HCT116 (cell line): ENCODE results near the gene PPP1R37. TPM values are rescaled to one million over a fixed set of nuclear protein-coding genes. Genes with fewer than 3 reads are reported as not detected.
A peak's percentile ranks its signal among the peaks of the same experiment; 100 is the strongest.

ENCODE experiments used
- ATAC-seq: fragments of 200-7000 bp; cut with Tn5 transposase; 2 replicates; pipeline ENCODE4 v1.9.1; 2020; ENCODE audit warnings: mild to moderate bottlenecking, moderate library complexity
- BruUV-seq: library from RNA; stranded (reverse); fragments of 400-500 nt; replicated peaks from 2 replicates; lab custom pipeline; 2021; lab: Mats Ljungman, UMichigan
- CTCF ChIA-PET: fragments of 300-600 bp; sonication (Branson Sonifier 250); formaldehyde crosslinking; loops from one replicate; lab custom pipeline; 2021; ENCODE audit warnings: antibody characterized with exemption; lab: Charles Lee
- POLR2A ChIA-PET: fragments of 300-600, 350-600 bp; sonication (Branson Sonifier 250); formaldehyde crosslinking; loops from one replicate; lab custom pipeline; 2021; ENCODE audit warnings: antibody characterized with exemption; lab: Charles Lee
- RAD21 ChIA-PET, 2 experiments: fragments of 300-600 bp; sonication (Branson Sonifier 250); formaldehyde crosslinking; loops; one replicate each; lab custom pipeline; 2023; ENCODE audit warnings: low total read pairs in 2 of 2; ENCODE audit not compliant: uncharacterized antibody in 2 of 2, unreplicated experiment in 2 of 2, low non-redundant PET in 1 of 2; lab: Charles Lee
- DNase-seq: peaks from one replicate; pipeline ENCODE4 v3.0.0-alpha.2; 2010; ENCODE audit warnings: low read depth, low spot score
- H2AFZ ChIP-seq: fragments of 200-600 bp; shearing (Covaris generic), sonication (generic); 2 replicates; pipeline ENCODE4 v1.6.1; 2017; ENCODE audit warnings: low read depth, mixed run types, mixed read lengths, antibody characterized with exemption, low read length; ENCODE audit not compliant: poor library complexity, severe bottlenecking
- H3K27ac ChIP-seq: 2 replicates; pipeline ENCODE4 v1.5.1; 2012; ENCODE audit warnings: low read depth, low read length
- H3K27me3 ChIP-seq: fragments of 200-600 bp; sonication (generic); 2 replicates; pipeline ENCODE4 v1.6.1; 2016; ENCODE audit warnings: mixed run types, low read length, mixed read lengths; ENCODE audit not compliant: insufficient read depth
- H3K36me3 ChIP-seq, 2 experiments: fragments of 200-500 bp in 1 of 2; fragments of 200-600 bp in 1 of 2; sonication (Bioruptor generic) in 1 of 2; sonication (generic) in 1 of 2; 2 replicates each; pipeline versions ENCODE4 v1.5.1 to v1.6.1; 2014 to 2016; ENCODE audit warnings: low read length in 2 of 2, inconsistent platforms in 1 of 2, mixed read lengths in 1 of 2, mixed run types in 1 of 2; ENCODE audit not compliant: insufficient read depth in 2 of 2, control insufficient read depth in 1 of 2
- H3K4me1 ChIP-seq, 2 experiments: fragments of 200-600 bp in 1 of 2; sonication (generic) in 1 of 2; 2 replicates each; pipeline versions ENCODE4 v1.5.1 to v1.6.1; 2012 to 2017; ENCODE audit warnings: low read length in 2 of 2, inconsistent platforms in 1 of 2, mild to moderate bottlenecking in 1 of 2, mixed read lengths in 1 of 2, mixed run types in 1 of 2, moderate library complexity in 1 of 2; ENCODE audit not compliant: insufficient read depth in 2 of 2, control insufficient read depth in 1 of 2
- H3K4me2 ChIP-seq: fragments of 200-600 bp; sonication (generic); 2 replicates; pipeline ENCODE4 v1.6.1; 2017; ENCODE audit warnings: mixed run types, low read length, mixed read lengths
- H3K4me3 ChIP-seq, 2 experiments: fragments of 200-600 bp in 1 of 2; sonication (generic) in 1 of 2; replicated peaks in 1 of 2; 2 replicates each; pipeline ENCODE4 v1.5.1; 2011 to 2016; ENCODE audit warnings: low read length in 2 of 2, control low read depth in 1 of 2, low read depth in 1 of 2, mild to moderate bottlenecking in 1 of 2, mixed read lengths in 1 of 2, mixed run types in 1 of 2
- H3K79me2 ChIP-seq: fragments of 200-600 bp; sonication (generic); 2 replicates; pipeline ENCODE4 v1.6.1; 2017; ENCODE audit warnings: mild to moderate bottlenecking, mixed run types, low read length, moderate library complexity, mixed read lengths; ENCODE audit not compliant: insufficient read depth
- H3K9ac ChIP-seq: fragments of 200-600 bp; sonication (generic); 2 replicates; pipeline ENCODE4 v1.6.1; 2016; ENCODE audit warnings: low read length, mixed read lengths
- H3K9me2 ChIP-seq: fragments of 200-600 bp; sonication (generic), shearing (Covaris generic); 2 replicates; pipeline ENCODE4 v1.6.1; 2017; ENCODE audit warnings: mixed run types, mild to moderate bottlenecking, moderate library complexity; ENCODE audit not compliant: insufficient read depth
- H3K9me3 ChIP-seq, 2 experiments: fragments of 200-500 bp in 1 of 2; fragments of 200-600 bp in 1 of 2; sonication (Bioruptor generic) in 1 of 2; sonication (generic) in 1 of 2; 2 replicates each; pipeline ENCODE4 v1.6.1; 2014 to 2017; ENCODE audit warnings: low read length in 2 of 2, mixed read lengths in 2 of 2, inconsistent platforms in 1 of 2, low read depth in 1 of 2, mild to moderate bottlenecking in 1 of 2, mixed run types in 1 of 2, moderate library complexity in 1 of 2; ENCODE audit not compliant: control insufficient read depth in 1 of 2, insufficient read depth in 1 of 2
- H4K20me1 ChIP-seq: fragments of 200-600 bp; sonication (generic), shearing (Covaris generic); 2 replicates; pipeline ENCODE4 v1.6.1; 2017; ENCODE audit warnings: mixed run types, mild to moderate bottlenecking, moderate library complexity; ENCODE audit not compliant: insufficient read depth
- CBX3 ChIP-seq: IDR thresholded peaks from 2 replicates; pipeline ENCODE4 v1.6.1; 2012; ENCODE audit warnings: low read depth
- CEBPB ChIP-seq: IDR thresholded peaks from 2 replicates; pipeline ENCODE4 v1.6.1; 2012; ENCODE audit warnings: low read depth
- ELF1 ChIP-seq: IDR thresholded peaks from 2 replicates; pipeline ENCODE4 v1.6.1; 2012; ENCODE audit warnings: low read depth, borderline replicate concordance
- EZH2 ChIP-seq: fragments of 200-600 bp; sonication (generic); IDR thresholded peaks from 2 replicates; pipeline ENCODE4 v1.6.1; 2017; ENCODE audit warnings: antibody characterized with exemption, mixed run types
- EZH2phosphoT487 ChIP-seq: fragments of 200-600 bp; IDR thresholded peaks from 2 replicates; pipeline ENCODE4 v1.6.1; 2018; ENCODE audit warnings: antibody characterized with exemption, borderline replicate concordance
- FOSL1 ChIP-seq: IDR thresholded peaks from 2 replicates; pipeline ENCODE4 v1.6.1; 2012; ENCODE audit warnings: low read depth
- JUND ChIP-seq: IDR thresholded peaks from 2 replicates; pipeline ENCODE4 v1.6.1; 2012
- POLR2A ChIP-seq: IDR thresholded peaks from 2 replicates; pipeline ENCODE4 v1.7.0; 2011; ENCODE audit warnings: borderline replicate concordance; ENCODE audit not compliant: insufficient read depth, insufficient read length; ENCODE audit errors: extremely low read depth
- SIN3A ChIP-seq: IDR thresholded peaks from 2 replicates; pipeline ENCODE4 v1.6.1; 2012; ENCODE audit warnings: low read depth
- SP1 ChIP-seq: IDR thresholded peaks from 2 replicates; pipeline ENCODE4 v1.6.1; 2012; ENCODE audit warnings: low read depth
- SRF ChIP-seq: IDR thresholded peaks from 2 replicates; pipeline ENCODE4 v1.6.1; 2012; ENCODE audit warnings: low read depth
- TCF7L2 ChIP-seq: IDR thresholded peaks from 2 replicates; pipeline ENCODE4 v1.7.0; 2011; ENCODE audit warnings: borderline replicate concordance, inconsistent platforms; ENCODE audit not compliant: insufficient read depth, insufficient read length; ENCODE audit errors: extremely low read depth
- YY1 ChIP-seq: IDR thresholded peaks from 2 replicates; pipeline ENCODE4 v1.6.1; 2011; ENCODE audit warnings: low read length, low read depth, moderate library complexity, mild to moderate bottlenecking; ENCODE audit not compliant: insufficient replicate concordance; ENCODE audit errors: extremely low read depth
- ZFX ChIP-seq: fragments of 450-650 bp; IDR thresholded peaks from 2 replicates; pipeline ENCODE4 v1.6.1; 2017
- ZNF274 ChIP-seq: fragments of 200-500 bp; sonication (Bioruptor generic); IDR thresholded peaks from 2 replicates; pipeline ENCODE4 v1.6.1; 2014; ENCODE audit warnings: mild to moderate bottlenecking, low read depth, low read length, inconsistent platforms
- intact Hi-C: fragments of 100-400 bp; cut with micrococcal nuclease; formaldehyde crosslinking; loops from 2 replicates; pipeline ENCODE4 v1.10.0; 2022
- total RNA-seq: library from RNA; stranded (reverse); gene quantifications from one replicate; pipeline ENCODE4 v1.2.1, GENCODE V29; 2021; ENCODE audit not compliant: unreplicated experiment
- TF ChIP-seq, protein P1 (sequence below): IDR thresholded peaks from 2 replicates; pipeline ENCODE4 v1.6.1; 2012
- TF ChIP-seq, protein P2 (sequence below): IDR thresholded peaks from 2 replicates; pipeline ENCODE4 v1.6.1; 2012
- TF ChIP-seq, protein P3 (sequence below): IDR thresholded peaks from 2 replicates; pipeline ENCODE4 v1.6.1; 2011; ENCODE audit warnings: mild to moderate bottlenecking, low read length, moderate library complexity; ENCODE audit not compliant: insufficient replicate concordance; ENCODE audit errors: extremely low read depth
- TF ChIP-seq, protein P4 (sequence below), 3 experiments: fragments of 200-600 bp in 1 of 3; sonication (generic) in 1 of 3; IDR thresholded peaks in 2 of 3; conservative IDR thresholded peaks in 1 of 3; 2 replicates each; pipeline ENCODE4 v1.5.1; 2012 to 2017; ENCODE audit warnings: low read depth in 2 of 3, low read length in 2 of 3, antibody characterized with exemption in 1 of 3, borderline replicate concordance in 1 of 3, control low read depth in 1 of 3, mild to moderate bottlenecking in 1 of 3, mixed read lengths in 1 of 3, mixed run types in 1 of 3, moderate library complexity in 1 of 3; ENCODE audit not compliant: insufficient read depth in 1 of 3

Gene PPP1R37
- total RNA-seq, 1 experiment from 2014 or later: 32.7 TPM

DNA sequence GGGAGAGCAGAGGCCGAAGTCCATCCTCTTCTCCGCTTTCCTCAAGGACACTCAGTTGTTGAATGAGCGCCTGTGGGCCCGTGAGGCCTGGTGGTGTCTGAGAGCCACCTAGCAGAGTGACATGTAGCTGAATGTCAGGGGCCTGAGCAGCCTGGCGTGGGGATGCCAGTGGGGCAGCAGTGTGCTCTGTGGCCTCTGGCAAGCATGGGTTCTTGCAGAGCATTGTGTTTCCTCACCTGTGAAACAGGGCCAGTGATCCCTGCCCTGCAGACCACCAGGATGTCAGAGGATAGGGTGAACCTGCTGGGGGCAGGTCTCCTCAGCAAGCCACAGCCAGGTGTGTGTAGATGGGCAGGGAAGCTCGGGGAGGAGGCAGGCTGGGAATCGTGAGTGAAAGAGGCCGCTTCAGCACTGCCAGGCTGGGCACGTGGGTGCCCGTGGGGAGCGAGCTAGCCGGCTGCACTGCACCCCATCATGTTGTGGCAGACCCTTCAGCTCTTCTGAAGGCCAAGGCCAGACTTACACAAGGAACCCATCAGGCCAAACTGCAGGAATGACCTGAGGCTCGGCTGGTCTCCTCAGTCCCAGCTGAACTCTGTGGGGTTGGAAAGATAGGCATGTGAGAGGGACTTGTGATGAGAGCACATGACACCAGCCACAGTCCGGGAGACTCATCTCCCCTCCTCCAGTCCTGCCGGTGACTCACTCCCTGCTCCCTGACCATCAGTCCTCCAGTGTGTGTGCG lies 5.0 kb downstream of the PPP1R37 start:
- Histone ChIP-seq H4K20me1 (no peaks in the 10 kb centered on the region; the same call in 1 of the 2 replicates), H3K36me3 (no peaks in the 10 kb centered on the region), H3K27ac (peak overlapping the region; percentile 35; the same call in 1 of the 2 replicates), H3K4me1 (peaks cover 12 to 39% of the 10 kb centered on the region in 2 experiments; a peak in 3 of 4 replicates), H3K9ac (peak overlapping the region; percentile 29; the same call in 1 of the 2 replicates), H3K9me3 (no peaks in the 10 kb centered on the region), H3K9me2 (no peaks in the 10 kb centered on the region), H3K79me2 (peaks cover 100% of the 10 kb centered on the region), H3K4me3 (no peak overlapping the region), H3K27me3 (no peaks in the 10 kb centered on the region), H2AFZ (no peak overlapping the region), H3K4me2 (peak overlapping the region; percentile 41)
- RAD21 ChIA-PET: no interaction called here
- BruUV-seq: no TSS peak
- no peak for DNase-seq
- CTCF ChIA-PET: interaction anchor here (1.5 kb wide), 1 partner anchor 38 kb away, joined by 5 read pairs; no protein-coding TSS in a partner anchor
- POLR2A ChIA-PET: no interaction called here
- peak; percentile 66 for ATAC-seq
- intact Hi-C loops: loop anchor here (10.0 kb wide), 2 partner anchors 77 to 677 kb away; partner anchors contain the start of genes BLOC1S3 and TRAPPC6A
- TF ChIP-seq EZH2: no peak
- TF ChIP-seq SIN3A: no peak
- TF ChIP-seq CEBPB: no peak
- TF ChIP-seq JUND: no peak
- TF ChIP-seq, protein P1, sequence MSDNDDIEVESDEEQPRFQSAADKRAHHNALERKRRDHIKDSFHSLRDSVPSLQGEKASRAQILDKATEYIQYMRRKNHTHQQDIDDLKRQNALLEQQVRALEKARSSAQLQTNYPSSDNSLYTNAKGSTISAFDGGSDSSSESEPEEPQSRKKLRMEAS: no peak
- no peak for TF ChIP-seq ZFX
- TF ChIP-seq EZH2phosphoT487: no peak
- TF ChIP-seq FOSL1: no peak
- TF ChIP-seq POLR2A: no peak
- no peak for TF ChIP-seq TCF7L2
- no peak for TF ChIP-seq ELF1
- no peak for TF ChIP-seq YY1
- TF ChIP-seq ZNF274: no peak
- TF ChIP-seq, protein P2, sequence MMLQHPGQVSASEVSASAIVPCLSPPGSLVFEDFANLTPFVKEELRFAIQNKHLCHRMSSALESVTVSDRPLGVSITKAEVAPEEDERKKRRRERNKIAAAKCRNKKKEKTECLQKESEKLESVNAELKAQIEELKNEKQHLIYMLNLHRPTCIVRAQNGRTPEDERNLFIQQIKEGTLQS: no peak
- TF ChIP-seq SRF: no peak
- TF ChIP-seq SP1: no peak
- TF ChIP-seq CBX3: no peak
- TF ChIP-seq, protein P3, sequence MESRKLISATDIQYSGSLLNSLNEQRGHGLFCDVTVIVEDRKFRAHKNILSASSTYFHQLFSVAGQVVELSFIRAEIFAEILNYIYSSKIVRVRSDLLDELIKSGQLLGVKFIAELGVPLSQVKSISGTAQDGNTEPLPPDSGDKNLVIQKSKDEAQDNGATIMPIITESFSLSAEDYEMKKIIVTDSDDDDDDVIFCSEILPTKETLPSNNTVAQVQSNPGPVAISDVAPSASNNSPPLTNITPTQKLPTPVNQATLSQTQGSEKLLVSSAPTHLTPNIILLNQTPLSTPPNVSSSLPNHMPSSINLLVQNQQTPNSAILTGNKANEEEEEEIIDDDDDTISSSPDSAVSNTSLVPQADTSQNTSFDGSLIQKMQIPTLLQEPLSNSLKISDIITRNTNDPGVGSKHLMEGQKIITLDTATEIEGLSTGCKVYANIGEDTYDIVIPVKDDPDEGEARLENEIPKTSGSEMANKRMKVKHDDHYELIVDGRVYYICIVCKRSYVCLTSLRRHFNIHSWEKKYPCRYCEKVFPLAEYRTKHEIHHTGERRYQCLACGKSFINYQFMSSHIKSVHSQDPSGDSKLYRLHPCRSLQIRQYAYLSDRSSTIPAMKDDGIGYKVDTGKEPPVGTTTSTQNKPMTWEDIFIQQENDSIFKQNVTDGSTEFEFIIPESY: no peak
- TF ChIP-seq, protein P4, sequence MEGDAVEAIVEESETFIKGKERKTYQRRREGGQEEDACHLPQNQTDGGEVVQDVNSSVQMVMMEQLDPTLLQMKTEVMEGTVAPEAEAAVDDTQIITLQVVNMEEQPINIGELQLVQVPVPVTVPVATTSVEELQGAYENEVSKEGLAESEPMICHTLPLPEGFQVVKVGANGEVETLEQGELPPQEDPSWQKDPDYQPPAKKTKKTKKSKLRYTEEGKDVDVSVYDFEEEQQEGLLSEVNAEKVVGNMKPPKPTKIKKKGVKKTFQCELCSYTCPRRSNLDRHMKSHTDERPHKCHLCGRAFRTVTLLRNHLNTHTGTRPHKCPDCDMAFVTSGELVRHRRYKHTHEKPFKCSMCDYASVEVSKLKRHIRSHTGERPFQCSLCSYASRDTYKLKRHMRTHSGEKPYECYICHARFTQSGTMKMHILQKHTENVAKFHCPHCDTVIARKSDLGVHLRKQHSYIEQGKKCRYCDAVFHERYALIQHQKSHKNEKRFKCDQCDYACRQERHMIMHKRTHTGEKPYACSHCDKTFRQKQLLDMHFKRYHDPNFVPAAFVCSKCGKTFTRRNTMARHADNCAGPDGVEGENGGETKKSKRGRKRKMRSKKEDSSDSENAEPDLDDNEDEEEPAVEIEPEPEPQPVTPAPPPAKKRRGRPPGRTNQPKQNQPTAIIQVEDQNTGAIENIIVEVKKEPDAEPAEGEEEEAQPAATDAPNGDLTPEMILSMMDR (IDR thresholded peaks at IDR 0.05 in 2 of 3, conservative IDR thresholded peaks at IDR 0.05 in 1 of 3; ENCODE audit: borderline replicate concordance in 1 of 3, insufficient read depth in 1 of 3, low read depth in 2 of 3, low read length in 2 of 3): no peak
